PC-3 (cell line): Measurements from ENCODE around the gene MARF1.

Experiments
- EZH2 ChIP-seq: fragments of 300-600 bp; sonication (generic); IDR thresholded peaks from one replicate; pipeline ENCODE4 v1.6.1; 2017; ENCODE audit warnings: antibody characterized with exemption, mild to moderate bottlenecking, low read length; ENCODE audit not compliant: unreplicated experiment
- EZH2phosphoT487 ChIP-seq: fragments of 300-600 bp; sonication (generic); IDR thresholded peaks from 2 replicates; pipeline ENCODE4 v1.6.1; 2018; ENCODE audit warnings: mild to moderate bottlenecking, antibody characterized with exemption, low read length, borderline replicate concordance
- TF ChIP-seq, protein P1 (sequence below): fragments of 300-600 bp; sonication (generic); conservative IDR thresholded peaks from 2 replicates; pipeline ENCODE4 v1.5.1; 2017; ENCODE audit warnings: antibody characterized with exemption, low read depth, mild to moderate bottlenecking, low read length

DNA sequence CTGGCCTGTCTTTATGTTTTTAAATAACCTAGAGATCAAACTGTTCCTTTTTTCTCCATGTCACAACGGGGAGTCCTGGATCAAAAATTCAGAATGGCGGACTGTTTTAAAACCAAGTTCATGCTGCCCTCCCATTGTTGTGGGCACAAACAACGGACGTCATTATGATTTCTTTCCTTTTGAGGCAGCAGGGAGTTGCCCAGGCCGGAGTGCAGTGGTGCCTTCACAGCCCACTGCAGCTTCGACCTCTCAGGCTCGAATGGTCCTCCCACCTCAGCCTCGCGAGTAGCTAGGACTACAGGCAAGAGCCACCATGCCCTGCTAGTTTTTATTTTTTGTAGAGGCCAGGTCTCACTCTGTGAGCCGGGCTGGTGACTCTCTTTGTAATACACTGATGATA is 33.6 kb upstream of the MARF1 start:
- TF ChIP-seq EZH2phosphoT487: no peak
- TF ChIP-seq, protein P1, sequence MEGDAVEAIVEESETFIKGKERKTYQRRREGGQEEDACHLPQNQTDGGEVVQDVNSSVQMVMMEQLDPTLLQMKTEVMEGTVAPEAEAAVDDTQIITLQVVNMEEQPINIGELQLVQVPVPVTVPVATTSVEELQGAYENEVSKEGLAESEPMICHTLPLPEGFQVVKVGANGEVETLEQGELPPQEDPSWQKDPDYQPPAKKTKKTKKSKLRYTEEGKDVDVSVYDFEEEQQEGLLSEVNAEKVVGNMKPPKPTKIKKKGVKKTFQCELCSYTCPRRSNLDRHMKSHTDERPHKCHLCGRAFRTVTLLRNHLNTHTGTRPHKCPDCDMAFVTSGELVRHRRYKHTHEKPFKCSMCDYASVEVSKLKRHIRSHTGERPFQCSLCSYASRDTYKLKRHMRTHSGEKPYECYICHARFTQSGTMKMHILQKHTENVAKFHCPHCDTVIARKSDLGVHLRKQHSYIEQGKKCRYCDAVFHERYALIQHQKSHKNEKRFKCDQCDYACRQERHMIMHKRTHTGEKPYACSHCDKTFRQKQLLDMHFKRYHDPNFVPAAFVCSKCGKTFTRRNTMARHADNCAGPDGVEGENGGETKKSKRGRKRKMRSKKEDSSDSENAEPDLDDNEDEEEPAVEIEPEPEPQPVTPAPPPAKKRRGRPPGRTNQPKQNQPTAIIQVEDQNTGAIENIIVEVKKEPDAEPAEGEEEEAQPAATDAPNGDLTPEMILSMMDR: no peak
- no peak for TF ChIP-seq EZH2
